Measurements from ENCODE around the gene ACKR2.

ACKR2 gene

DNA sequence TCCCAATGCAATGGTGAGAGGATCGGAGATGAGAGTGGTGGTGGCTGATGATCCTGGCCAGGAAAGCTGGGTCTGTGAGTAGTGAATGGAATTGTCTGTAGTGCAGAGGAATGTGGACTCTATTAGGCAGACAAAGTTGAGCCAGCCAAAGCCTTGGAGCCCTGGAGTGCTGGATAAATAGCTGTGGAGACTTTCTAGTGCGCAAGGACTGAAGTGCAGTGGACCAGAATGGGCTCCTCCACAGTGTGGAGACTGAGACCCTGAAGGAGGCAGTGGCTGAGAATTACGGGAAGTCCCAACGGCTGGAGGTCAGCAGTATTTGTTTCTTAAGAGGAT lies 97.6 kb downstream of the ACKR2 start:
- Histone ChIP-seq H3K27ac (ENCODE audit: low read length) (no peak overlapping the region), H3K79me2 (ENCODE audit: insufficient read depth, low read length) (no peaks in the 10 kb centered on the region), H2AFZ (ENCODE audit: low read depth, low read length) (no peak overlapping the region), H3K4me1 (ENCODE audit: insufficient read depth, low read length) (no peaks in the 10 kb centered on the region), H4K20me1 (ENCODE audit: insufficient read depth, low read length) (no peaks in the 10 kb centered on the region), H3K27me3 (ENCODE audit: insufficient read depth, low read length, poor library complexity) (no peaks in the 10 kb centered on the region), H3K9ac (ENCODE audit: low read depth, low read length) (no peak overlapping the region), H3K36me3 (ENCODE audit: insufficient read depth, low read length) (no peaks in the 10 kb centered on the region), H3K9me3 (ENCODE audit: insufficient read depth, low read length, severe bottlenecking) (peaks cover 2% of the 10 kb centered on the region), H3K4me3 (ENCODE audit: low read depth in 1 of 2, low read length in 2 of 2) (no peak overlapping the region), H3K4me2 (ENCODE audit: insufficient read depth, low read length) (no peak overlapping the region)
- ATAC-seq (ENCODE audit: insufficient read depth, low read depth) (no peak), DNase-seq (no peak)
- TF ChIP-seq, protein P1, sequence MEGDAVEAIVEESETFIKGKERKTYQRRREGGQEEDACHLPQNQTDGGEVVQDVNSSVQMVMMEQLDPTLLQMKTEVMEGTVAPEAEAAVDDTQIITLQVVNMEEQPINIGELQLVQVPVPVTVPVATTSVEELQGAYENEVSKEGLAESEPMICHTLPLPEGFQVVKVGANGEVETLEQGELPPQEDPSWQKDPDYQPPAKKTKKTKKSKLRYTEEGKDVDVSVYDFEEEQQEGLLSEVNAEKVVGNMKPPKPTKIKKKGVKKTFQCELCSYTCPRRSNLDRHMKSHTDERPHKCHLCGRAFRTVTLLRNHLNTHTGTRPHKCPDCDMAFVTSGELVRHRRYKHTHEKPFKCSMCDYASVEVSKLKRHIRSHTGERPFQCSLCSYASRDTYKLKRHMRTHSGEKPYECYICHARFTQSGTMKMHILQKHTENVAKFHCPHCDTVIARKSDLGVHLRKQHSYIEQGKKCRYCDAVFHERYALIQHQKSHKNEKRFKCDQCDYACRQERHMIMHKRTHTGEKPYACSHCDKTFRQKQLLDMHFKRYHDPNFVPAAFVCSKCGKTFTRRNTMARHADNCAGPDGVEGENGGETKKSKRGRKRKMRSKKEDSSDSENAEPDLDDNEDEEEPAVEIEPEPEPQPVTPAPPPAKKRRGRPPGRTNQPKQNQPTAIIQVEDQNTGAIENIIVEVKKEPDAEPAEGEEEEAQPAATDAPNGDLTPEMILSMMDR (IDR thresholded peaks at IDR 0.05; ENCODE audit: borderline replicate concordance, extremely low read depth, low read length, poor library complexity, severe bottlenecking) = no peak
- no peak for TF ChIP-seq EZH2 (IDR thresholded peaks at IDR 0.05; ENCODE audit: borderline replicate concordance, low read depth, low read length, severe bottlenecking)

DNA sequence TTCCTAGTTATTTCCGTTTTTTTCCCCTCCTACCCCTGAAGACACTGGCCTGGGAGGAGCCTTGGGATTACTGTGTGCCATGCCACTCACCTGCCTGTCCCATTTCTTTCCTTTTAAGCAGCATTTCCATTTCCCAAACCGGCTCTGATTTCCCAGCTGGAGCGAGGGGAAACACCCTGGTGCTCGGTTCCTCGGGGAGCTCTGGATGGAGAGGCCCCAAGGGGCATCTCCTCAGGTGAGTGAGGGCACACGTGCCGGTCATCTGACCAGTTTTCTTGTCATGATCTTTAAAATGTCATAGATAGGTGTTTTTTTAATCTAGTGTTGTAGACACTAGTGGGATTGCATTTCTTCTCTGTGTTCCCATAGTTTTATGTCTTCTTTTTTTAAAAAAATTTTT lies 99.4 kb downstream of the ACKR2 start:
- H3K36me3 ChIP-seq (ENCODE audit: insufficient read depth, low read length) = no peaks in the 10 kb centered on the region
- ATAC-seq (ENCODE audit: insufficient read depth, low read depth) (no peak), DNase-seq (no peak)
- H3K9me3 ChIP-seq (ENCODE audit: insufficient read depth, low read length, severe bottlenecking) = peaks cover 2% of the 10 kb centered on the region
- no peak overlapping the region for H2AFZ ChIP-seq (ENCODE audit: low read depth, low read length)
- no peak overlapping the region for H3K4me3 ChIP-seq (ENCODE audit: low read depth in 1 of 2, low read length in 2 of 2)
- no peak overlapping the region for H3K9ac ChIP-seq (ENCODE audit: low read depth, low read length)
- TF ChIP-seq, protein P1 (IDR thresholded peaks at IDR 0.05; ENCODE audit: borderline replicate concordance, extremely low read depth, low read length, poor library complexity, severe bottlenecking) = no peak
- no peak for TF ChIP-seq EZH2 (IDR thresholded peaks at IDR 0.05; ENCODE audit: borderline replicate concordance, low read depth, low read length, severe bottlenecking)
- H3K4me1 ChIP-seq (ENCODE audit: insufficient read depth, low read length) = no peaks in the 10 kb centered on the region
- no peaks in the 10 kb centered on the region for H4K20me1 ChIP-seq (ENCODE audit: insufficient read depth, low read length)
- no peak overlapping the region for H3K27ac ChIP-seq (ENCODE audit: low read length)
- H3K79me2 ChIP-seq (ENCODE audit: insufficient read depth, low read length) = no peaks in the 10 kb centered on the region
- no peak overlapping the region for H3K4me2 ChIP-seq (ENCODE audit: insufficient read depth, low read length)
- H3K27me3 ChIP-seq (ENCODE audit: insufficient read depth, low read length, poor library complexity) = no peaks in the 10 kb centered on the region

DNA sequence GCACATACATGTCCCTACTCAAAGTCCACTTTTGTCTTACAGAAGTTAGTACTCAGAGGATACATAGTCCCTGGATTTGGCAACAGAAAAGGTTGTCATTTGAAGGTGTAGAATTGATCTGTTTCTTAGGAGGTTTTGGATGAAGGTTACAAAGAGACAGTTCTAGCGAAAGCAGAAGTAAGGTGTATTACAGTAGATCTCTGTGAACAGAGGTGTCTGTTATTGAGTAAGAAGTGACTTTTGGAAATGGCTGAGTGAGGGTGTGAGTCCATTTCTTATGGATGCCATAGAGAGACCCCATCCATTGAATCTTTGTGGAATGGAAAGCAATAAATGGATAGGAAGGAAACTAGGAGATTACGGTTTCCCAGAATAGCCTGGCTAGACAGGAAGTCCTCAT lies 102.3 kb downstream of the ACKR2 start:
- DNase-seq (no peak), ATAC-seq (ENCODE audit: insufficient read depth, low read depth) (no peak)
- H3K4me3 ChIP-seq (ENCODE audit: low read depth in 1 of 2, low read length in 2 of 2) = no peak overlapping the region
- no peaks in the 10 kb centered on the region for H4K20me1 ChIP-seq (ENCODE audit: insufficient read depth, low read length)
- H3K9me3 ChIP-seq (ENCODE audit: insufficient read depth, low read length, severe bottlenecking) = peaks cover 22% of the 10 kb centered on the region
- H3K36me3 ChIP-seq (ENCODE audit: insufficient read depth, low read length) = no peaks in the 10 kb centered on the region
- H3K9ac ChIP-seq (ENCODE audit: low read depth, low read length) = no peak overlapping the region
- H3K79me2 ChIP-seq (ENCODE audit: insufficient read depth, low read length) = no peaks in the 10 kb centered on the region
- no peak overlapping the region for H3K27ac ChIP-seq (ENCODE audit: low read length)
- H3K27me3 ChIP-seq (ENCODE audit: insufficient read depth, low read length, poor library complexity) = no peaks in the 10 kb centered on the region
- TF ChIP-seq, protein P1 (IDR thresholded peaks at IDR 0.05; ENCODE audit: borderline replicate concordance, extremely low read depth, low read length, poor library complexity, severe bottlenecking) = no peak
- TF ChIP-seq EZH2 (IDR thresholded peaks at IDR 0.05; ENCODE audit: borderline replicate concordance, low read depth, low read length, severe bottlenecking) = no peak
- H3K4me2 ChIP-seq (ENCODE audit: insufficient read depth, low read length) = no peak overlapping the region
- no peaks in the 10 kb centered on the region for H3K4me1 ChIP-seq (ENCODE audit: insufficient read depth, low read length)
- no peak overlapping the region for H2AFZ ChIP-seq (ENCODE audit: low read depth, low read length)

Data from DND-41 (cell line).